HG03108 (cell line): ENCODE measurements around the gene CDC5L.

Source experiments
- ATAC-seq: cut with Tn5 transposase; IDR thresholded peaks from one replicate; pipeline ENCODE4 v1.9.1; 2021; ENCODE audit warnings: moderate library complexity; ENCODE audit not compliant: unreplicated experiment

The CDC5L gene

GRCh38 chr6:44373051-44373450 lies 14.5 kb upstream of the CDC5L start:
- ATAC-seq, result no peak

GRCh38 chr6:44373787-44374186 lies 13.7 kb upstream of the CDC5L start:
- ATAC-seq, result no peak

- ATAC-seq, result no peak
These were observed 12.4 kb upstream of the CDC5L start for GRCh38 chr6:44375071-44375470.

DNA sequence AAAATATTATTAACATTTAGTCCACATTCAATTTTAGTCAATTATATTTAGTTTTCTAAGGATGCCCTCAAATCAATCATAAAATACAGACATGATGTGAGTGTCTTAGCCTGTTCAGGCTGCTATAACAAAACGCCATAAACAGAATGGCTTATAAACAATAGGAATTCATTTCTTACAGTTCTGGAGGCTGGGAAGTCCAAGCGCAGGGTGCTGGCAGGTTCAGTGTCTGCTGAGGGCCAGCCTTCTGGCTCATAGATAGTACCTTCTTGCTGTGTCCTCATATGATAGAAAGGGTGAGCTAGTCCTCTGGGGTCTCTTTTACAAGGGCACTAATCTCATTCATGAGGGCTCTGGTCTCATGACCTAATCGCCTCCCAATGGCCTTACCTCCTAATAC lies 10.0 kb upstream of the CDC5L start:
- no peak for ATAC-seq

- no peak for ATAC-seq
These were observed 9.5 kb upstream of the CDC5L start for GRCh38 chr6:44377971-44378370.

DNA sequence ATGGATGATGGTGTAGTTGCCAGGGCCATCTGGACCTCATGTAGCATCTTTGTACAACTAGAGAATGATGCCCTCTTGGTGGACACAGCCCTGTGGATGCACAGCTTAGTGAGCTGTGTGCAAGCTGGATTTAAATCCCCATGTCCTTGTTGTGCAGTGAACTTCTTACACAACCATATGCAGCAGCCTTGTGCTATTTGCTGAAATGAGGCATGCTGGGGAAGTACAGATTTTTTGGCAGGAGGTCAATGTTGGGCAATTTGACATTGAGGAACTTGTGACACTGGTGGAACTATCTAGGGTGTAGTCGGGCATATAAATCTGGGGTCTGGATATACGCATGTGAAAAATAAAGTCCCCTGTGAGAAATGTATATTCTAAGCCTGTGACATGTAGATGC lies 5.8 kb upstream of the CDC5L start:
- no peak for ATAC-seq

GRCh38 chr6:44386364-44386928 lies 1.1 kb upstream of the CDC5L start:
- ATAC-seq, result no peak

- no peak for ATAC-seq
These were observed 569 bp upstream of the CDC5L start for GRCh38 chr6:44386929-44387345.

DNA sequence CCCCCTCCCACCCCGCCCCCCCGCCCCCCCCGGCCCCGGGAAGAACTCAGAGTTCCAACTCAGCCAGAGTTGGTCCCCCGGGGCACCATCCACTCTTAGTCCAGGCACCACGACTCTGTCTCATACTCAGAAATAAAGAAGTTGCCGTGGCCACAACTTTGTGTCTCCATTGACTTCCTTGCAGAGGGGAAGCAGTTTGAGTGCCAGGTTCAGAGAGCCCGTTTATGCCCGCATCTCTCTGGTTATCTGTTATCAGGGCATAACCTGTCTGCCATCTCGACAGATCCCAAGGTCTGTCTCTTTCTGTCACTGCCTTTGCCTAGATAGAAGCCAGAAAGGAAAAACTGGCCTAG lies 605 bp downstream of the CDC5L start:
- ATAC-seq, result peak; percentile 4

DNA sequence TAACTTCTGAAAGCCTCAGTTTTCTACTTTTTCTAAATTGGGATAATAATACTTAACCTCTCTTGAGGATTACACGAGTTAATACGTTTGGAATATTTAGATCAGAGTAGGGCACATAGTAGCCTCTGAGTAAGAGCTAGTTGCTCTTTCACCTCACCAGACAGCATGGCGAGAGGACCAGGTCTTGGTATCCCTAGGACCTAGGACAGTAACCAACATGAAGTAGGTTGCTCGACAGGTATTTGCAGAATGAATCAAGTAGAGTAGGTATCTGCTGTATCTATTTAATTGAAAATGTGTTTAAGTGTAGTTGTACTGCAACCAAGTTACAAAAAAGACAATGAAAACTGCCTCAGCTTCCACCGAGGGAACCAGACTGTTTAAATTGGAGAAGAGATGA lies 1.4 kb downstream of the CDC5L start:
- no peak for ATAC-seq

DNA sequence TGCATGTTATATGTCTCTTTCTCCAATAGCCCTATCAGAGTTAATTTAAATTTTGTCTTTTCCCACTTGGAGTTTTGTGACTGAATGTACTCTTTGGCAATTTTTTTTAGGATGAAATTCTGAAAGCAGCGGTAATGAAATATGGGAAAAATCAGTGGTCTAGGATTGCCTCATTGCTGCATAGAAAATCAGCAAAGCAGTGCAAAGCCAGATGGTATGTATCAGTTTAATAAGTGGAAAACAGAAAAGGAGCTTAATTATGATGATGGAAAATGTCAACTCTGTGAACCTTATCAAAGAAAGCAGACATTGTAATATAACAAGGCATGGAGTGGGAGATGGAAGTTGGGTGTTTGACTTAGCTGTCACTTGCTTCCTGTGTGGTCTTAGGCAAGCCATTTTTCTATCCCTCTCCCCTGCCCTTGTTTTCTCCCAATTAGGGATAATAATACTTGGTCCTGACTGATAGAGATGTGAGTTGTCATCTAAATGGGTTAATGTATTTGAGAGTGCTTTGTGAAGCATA lies 2.7 kb downstream of the CDC5L start:
- ATAC-seq, result no peak

DNA sequence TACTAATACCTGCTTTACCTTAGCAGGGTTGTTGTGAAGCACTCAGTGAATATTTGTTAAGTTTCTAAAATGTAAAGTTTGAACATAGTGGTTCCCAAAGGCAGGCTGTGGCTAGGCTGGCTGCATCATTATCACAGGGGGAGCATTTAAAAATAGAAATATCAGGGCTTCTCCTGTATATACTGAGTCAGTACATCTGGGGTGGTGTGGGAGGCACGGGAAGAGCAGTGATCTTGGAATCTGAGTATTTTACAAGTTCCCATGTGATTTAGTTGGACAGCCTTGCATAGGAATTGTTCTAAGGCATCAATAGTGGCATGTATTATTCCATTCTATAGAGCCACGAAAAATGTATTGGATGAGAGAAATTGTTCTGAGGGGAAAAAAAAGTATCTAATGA lies 8.0 kb downstream of the CDC5L start:
- no peak for ATAC-seq

DNA sequence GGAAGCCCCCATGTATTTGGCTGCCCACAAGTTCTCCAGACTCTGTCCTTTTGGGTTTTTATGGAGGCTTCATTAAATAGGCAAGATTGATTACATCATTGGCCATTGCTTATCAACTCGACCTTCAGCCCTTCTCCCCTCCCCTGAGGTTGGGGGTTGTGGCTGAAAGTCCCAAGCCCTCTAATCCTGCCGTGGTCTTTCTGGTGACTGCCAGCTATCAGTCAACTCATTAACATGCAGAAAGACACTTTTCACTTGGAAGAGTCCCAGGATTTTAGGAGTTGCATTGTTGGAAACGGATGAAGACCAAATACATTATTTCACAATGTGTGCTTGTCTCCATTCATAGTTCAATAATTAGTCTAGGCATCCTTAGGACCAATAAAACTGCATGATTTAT lies 9.5 kb downstream of the CDC5L start:
- no peak for ATAC-seq

GRCh38 chr6:44397424-44398164 lies 10.1 kb downstream of the CDC5L start:
- no peak for ATAC-seq

GRCh38 chr6:44399991-44400390 lies 12.5 kb downstream of the CDC5L start:
- no peak for ATAC-seq

DNA sequence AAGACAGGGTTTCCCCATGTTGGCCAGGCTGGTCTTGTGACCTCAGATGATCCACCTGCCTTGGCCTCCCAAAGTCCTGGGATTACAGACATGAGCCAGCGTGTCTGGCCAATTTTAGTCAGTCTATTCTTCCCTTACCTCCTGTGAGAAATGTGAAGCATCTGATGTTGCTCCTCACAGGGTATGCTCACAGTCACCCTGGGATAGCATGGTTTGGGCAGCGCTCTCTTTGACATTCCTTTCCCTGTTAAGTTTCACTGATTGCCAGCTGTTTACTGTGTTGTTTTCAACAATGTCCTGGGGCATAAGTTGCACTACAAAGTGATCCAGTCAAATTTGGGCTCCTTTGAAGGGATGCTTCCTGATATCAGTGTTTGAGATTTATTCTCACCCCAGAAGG lies 13.1 kb downstream of the CDC5L start:
- ATAC-seq, result no peak

GRCh38 chr6:44401138-44401537 lies 13.6 kb downstream of the CDC5L start:
- ATAC-seq, result no peak

DNA sequence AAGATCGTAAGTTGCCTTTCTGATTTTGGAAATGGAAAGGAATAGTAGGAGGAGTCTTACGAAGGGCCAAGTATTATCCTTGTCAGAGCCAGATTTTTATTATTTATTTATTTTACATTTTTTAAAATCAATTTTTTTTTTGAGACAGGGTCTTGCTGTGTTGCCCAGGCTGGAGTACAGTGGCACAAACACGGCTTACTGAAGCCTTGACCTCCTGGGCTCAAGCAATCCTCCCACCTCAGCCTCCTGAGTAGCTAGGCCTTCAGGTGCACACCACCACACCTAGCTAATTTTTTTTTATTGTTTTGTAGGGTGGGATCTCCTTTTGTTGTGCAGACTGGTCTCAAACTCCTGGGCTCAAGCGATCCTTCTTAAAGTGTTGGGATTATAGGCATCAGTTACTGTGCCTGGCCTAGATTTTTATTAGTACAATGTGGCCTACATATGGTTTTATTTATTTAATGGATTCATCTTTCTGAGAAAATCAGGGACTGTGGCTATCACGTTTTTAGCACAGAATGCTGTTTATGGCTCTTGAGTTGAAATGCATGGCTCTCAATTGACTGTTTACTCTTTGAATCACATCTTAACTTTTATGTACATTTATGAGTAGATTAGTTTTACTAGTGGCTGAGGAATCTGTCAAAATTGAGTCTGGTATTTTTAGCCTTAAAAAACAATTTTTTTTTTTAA lies 16.7 kb downstream of the CDC5L start:
- no peak for ATAC-seq

DNA sequence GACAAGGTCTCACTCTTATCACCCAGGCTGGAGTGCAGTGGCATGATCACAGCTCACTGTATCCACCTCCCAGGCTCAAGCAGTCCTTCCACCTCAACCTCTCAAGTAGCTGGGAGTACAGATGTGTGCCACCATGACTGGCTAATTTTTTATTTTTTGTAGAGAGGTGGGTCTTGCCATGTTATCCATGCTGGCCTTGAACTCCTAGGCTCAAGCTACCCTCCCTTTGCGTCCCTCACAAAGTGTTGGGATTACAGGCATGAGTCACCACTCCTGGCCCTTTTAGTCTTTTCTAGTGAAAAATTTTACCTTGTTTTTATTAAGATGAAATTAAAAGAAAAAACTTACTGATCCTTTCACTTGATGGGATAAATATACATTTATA lies 17.2 kb downstream of the CDC5L start:
- ATAC-seq, result no peak

DNA sequence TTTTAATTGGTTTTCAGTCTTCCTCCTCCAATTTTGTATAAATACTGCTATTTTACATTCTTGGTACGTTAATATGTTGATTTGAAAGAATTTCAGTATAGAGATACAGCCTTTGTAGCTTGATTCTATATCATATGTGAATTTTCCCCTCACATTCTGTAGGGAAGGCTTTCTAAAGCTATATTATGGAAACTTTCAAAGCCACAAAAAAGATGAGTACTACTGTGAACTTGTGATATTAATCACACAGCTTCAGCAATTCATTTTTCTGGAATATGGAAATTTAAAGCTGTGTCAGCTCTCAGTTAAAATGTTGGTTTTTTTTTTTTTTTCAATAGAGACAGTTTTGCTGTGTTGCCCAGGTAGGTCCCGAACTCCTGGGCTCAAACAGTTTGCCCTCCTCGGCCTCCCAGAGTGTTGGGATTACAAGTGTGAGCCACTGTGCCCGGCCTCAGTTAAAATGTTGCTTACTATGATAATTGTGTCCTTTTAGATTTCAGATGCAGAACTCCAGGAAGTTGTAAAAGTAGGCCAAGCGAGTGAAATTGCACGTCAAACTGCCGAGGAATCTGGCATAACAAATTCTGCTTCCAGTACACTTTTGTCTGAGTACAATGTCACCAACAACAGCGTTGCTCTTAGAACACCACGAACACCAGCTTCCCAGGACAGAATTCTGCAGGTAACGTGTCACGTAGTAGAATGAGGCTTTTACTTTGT lies 20.6 kb downstream of the CDC5L start:
- ATAC-seq, result no peak

GRCh38 chr6:44409207-44409794 lies 21.8 kb downstream of the CDC5L start:
- ATAC-seq, result no peak
